SU-DHL-6 (cell line): ENCODE data around the gene TANGO2.

Source experiments
- CTCF ChIP-seq: fragments of 200-600 bp; sonication (generic); IDR thresholded peaks from one replicate; pipeline ENCODE4 v1.5.1; 2017; ENCODE audit warnings: antibody characterized with exemption, mild to moderate bottlenecking, low read length, moderate library complexity; ENCODE audit not compliant: insufficient read depth, poor library complexity, severe bottlenecking
- EZH2phosphoT487 ChIP-seq: fragments of 200-600 bp; sonication (generic), shearing (Covaris generic); conservative IDR thresholded peaks from 2 replicates; pipeline ENCODE4 v1.6.1; 2018; ENCODE audit warnings: mild to moderate bottlenecking, antibody characterized with exemption, low read length, moderate library complexity, mixed read lengths

DNA sequence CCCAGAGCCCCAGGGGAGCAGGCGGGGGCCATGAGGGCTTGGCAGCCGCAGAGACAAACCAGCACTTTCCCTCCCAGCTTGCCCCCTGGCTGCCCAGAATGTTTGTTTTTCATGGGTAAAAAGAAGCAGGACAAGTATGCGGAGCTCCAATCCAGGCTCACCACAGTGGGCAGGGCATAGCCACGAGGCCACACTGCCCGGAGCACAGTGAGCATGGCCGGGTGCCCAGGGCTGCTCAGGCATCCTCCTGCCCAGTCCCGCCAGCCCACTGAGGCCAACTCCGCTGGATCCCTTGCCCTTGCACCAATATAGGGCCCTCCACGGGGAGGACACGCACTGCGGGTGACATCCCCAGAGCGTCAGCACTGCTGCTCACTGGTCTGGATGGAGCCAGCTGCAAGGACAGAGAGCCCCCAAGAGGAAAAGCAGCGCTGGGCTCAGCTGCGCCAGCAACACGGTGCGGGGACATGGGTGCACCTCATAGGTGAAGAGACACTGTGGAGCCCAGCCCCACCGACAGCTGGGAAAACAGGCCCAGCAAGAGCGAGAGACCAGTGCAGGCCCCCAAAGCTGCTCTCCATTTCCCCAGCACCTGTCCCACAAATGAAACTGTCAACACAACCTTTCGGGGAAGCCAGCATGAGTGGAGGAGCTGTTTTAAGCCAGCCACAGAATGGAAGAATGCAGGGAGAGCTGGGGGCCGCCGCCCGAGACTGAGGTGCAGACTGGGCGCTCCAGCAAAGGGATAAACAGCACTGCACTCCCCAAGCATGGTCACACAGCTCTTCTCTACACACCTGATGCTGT lies 29.1 kb upstream of the TANGO2 start:
- no peak for TF ChIP-seq CTCF
- no peak for TF ChIP-seq EZH2phosphoT487
